BE2C (cell line): ENCODE data around the gene GABPB1.
"Not testable (repeated sequence)": the region's sequence is repeated elsewhere in the genome, so short reads cannot be mapped to it uniquely, and the experiment has no call there.

Experiments
- DNase-seq: peaks from one replicate; pipeline ENCODE4 v3.0.0-alpha.2; 2020
- H3K27me3 ChIP-seq: fragments of 250-450 bp; sonication (Bioruptor Pico); 2 replicates; pipeline ENCODE4 v1.5.1; 2020; ENCODE audit warnings: mild to moderate bottlenecking
- H3K36me3 ChIP-seq: fragments of 250-450 bp; sonication (Bioruptor Pico); 2 replicates; pipeline ENCODE4 v1.5.1; 2020; ENCODE audit warnings: mild to moderate bottlenecking
- H3K4me1 ChIP-seq: fragments of 250-450 bp; sonication (Bioruptor Pico); 2 replicates; pipeline ENCODE4 v1.5.1; 2020
- H3K4me3 ChIP-seq: 2 replicates; pipeline ENCODE4 v1.5.1; 2011; ENCODE audit warnings: low read depth, low read length
- H3K9me3 ChIP-seq: fragments of 250-450 bp; sonication (Bioruptor Pico); 2 replicates; pipeline ENCODE4 v1.5.1; 2020
- TF ChIP-seq, protein P1 (sequence below): IDR thresholded peaks from 2 replicates; pipeline ENCODE4 v1.5.1; 2012; ENCODE audit warnings: mild to moderate bottlenecking, low read depth, low read length

Gene GABPB1

DNA sequence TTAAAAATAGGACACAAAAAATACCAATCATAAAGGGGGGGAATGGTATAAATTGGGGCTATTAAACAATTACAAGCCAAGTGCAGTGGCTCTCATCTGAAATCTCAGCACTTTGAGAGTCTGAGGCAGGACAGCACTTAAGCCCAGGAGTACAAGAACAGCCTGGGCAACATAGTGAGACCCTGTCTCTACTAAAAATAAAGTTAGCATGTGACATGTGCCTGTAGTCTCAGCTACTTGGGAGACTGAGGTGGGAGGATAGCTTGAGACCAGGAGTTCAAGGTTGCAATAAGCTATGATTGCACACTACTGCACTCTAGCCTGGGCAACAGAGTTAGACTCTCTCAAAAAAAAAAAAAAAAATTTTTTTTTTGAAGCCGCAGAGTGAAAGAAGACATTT is 23.8 kb upstream of the GABPB1 start:
- TF ChIP-seq, protein P1, sequence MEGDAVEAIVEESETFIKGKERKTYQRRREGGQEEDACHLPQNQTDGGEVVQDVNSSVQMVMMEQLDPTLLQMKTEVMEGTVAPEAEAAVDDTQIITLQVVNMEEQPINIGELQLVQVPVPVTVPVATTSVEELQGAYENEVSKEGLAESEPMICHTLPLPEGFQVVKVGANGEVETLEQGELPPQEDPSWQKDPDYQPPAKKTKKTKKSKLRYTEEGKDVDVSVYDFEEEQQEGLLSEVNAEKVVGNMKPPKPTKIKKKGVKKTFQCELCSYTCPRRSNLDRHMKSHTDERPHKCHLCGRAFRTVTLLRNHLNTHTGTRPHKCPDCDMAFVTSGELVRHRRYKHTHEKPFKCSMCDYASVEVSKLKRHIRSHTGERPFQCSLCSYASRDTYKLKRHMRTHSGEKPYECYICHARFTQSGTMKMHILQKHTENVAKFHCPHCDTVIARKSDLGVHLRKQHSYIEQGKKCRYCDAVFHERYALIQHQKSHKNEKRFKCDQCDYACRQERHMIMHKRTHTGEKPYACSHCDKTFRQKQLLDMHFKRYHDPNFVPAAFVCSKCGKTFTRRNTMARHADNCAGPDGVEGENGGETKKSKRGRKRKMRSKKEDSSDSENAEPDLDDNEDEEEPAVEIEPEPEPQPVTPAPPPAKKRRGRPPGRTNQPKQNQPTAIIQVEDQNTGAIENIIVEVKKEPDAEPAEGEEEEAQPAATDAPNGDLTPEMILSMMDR, result no peak
- no peaks in the 10 kb centered on the region for H3K4me1 ChIP-seq
- H3K36me3 ChIP-seq, result no peaks in the 10 kb centered on the region
- no peak overlapping the region for H3K4me3 ChIP-seq
- no peak for DNase-seq
- no peaks in the 10 kb centered on the region for H3K27me3 ChIP-seq
- no peaks in the 10 kb centered on the region for H3K9me3 ChIP-seq

DNA sequence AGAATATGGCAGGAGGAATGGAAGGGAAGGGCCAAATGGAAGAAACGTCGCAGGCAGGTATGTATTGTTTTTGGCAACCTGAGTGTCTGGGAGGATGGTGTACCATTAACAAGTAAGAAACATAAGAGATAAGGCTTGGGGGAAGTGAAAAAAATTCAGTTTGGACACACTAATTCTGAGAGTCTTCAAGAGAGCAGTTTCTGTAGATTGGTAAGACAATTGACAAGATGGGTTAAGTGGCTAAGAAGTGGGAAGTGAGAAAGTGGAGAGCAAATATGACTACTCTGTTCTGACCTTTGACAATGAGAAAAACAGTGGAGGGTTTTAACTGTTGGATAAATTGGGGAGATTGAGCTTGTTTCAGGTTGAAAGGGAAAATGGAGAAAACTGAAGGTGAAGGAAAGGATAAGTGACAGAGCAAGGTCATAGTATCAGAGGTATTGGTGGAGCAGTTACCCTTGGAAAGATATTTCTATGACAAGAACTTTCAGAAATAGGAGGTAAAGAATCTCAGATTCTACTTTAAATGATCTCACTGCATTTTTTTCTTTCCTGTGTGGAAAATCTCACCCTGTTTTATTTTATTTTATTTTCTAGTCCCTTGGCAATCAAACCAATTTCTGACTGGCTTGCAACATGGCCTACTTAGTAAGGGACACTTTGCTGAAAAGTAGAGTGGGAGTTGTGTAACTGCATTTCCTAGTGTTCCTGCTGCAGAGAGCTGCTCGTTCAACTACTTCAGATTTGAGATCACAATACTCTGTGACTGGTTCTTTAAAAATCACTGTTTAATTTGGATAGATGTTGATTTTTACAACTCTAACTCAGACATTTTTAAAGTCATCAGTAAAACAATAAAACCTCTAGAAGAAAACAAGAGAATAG is 23.1 kb upstream of the GABPB1 start:
- Histone ChIP-seq H3K27me3 (no peaks in the 10 kb centered on the region), H3K36me3 (no peaks in the 10 kb centered on the region), H3K4me1 (no peaks in the 10 kb centered on the region), H3K9me3 (no peaks in the 10 kb centered on the region), H3K4me3 (no peak overlapping the region)
- DNase-seq, result no peak
- TF ChIP-seq, protein P1, result no peak

DNA sequence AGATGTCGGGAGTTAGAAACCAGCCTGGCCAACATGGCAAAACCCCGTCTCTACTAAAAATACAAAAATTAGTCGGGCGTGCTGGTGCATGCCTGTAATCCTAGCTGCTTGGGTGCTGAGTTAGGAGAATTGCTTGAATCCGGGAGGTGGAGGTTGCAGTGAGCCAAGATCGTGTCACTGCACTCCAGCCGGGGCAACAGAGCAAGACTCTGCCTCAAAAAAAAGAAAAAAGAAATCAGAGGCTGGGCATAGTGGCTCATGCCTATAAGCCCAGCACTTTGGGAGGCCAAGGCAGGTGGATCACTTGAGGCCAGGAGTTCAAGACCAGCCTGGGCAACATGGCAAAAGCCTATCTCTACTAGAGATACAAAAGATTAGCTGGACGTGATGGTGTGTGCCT is 14.6 kb upstream of the GABPB1 start:
- H3K4me1 ChIP-seq, H3K4me3 ChIP-seq, H3K27me3 ChIP-seq, H3K36me3 ChIP-seq, DNase-seq, H3K9me3 ChIP-seq: not testable (repeated sequence)

DNA sequence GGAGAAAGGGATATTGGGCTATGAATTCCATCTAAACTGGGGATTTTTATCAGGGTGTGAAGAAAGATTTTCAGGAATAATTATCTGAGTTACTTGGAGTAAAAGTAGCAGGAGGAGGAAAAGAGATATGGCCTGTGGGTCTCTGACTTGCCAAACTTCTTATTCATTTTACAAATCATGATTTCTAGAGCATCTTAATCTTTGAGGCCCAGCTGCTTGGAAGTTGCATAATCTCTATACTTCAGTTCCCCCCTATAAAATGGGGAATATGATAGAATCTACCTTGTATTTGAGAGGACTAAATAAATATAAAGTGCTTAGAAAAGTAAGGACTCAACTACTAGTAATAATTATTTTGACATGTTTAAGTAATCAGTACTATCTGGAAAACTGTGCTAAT is 11.0 kb upstream of the GABPB1 start:
- H3K4me1 ChIP-seq, result no peaks in the 10 kb centered on the region
- TF ChIP-seq, protein P1, result no peak
- H3K4me3 ChIP-seq, result no peak overlapping the region
- no peak for DNase-seq
- H3K36me3 ChIP-seq, result peaks cover 31% of the 10 kb centered on the region
- H3K9me3 ChIP-seq, result no peaks in the 10 kb centered on the region
- H3K27me3 ChIP-seq, result no peaks in the 10 kb centered on the region

DNA sequence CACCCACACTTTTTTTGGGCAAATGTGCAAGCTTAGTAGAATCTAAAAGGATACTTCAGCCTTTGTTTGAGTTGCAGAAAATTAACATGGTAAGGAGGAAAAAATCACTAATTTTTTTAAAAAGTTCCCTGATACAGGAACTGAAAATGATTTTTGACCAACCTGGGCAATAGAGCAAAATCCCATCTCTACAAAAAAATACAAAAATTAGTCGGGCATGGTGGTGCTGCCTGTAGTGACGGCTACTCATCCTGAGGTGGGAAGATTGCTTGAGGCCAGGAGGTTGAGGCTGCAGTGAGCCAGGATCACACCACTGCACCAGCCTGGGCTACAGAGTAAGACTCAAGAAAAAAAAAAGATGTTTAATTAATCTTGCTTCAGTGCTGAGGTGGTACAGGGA is 10.6 kb upstream of the GABPB1 start:
- DNase-seq, result no peak
- TF ChIP-seq, protein P1, result no peak
- Histone ChIP-seq H3K27me3 (no peaks in the 10 kb centered on the region), H3K36me3 (peaks cover 32% of the 10 kb centered on the region), H3K4me3 (no peak overlapping the region), H3K4me1 (no peaks in the 10 kb centered on the region), H3K9me3 (no peaks in the 10 kb centered on the region)

DNA sequence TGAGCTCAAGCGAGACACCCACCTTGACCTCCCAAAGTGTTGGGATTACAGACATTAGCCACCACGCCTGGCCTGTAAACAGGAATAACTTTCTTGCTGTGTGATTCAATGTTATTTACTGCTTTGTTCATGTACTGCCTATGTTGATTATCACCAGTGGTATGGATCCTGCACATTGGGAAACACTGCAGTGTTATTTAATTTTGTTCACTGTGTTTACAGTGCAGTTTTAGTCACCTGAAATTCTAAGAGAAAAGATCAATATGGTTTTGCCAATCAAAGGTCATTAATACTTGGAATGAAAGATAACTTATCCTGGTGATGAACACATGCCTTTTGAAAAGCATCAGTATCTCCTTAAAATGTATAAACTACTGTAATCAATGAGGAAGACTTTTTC is 8.6 kb upstream of the GABPB1 start:
- Histone ChIP-seq H3K27me3 (no peaks in the 10 kb centered on the region), H3K9me3 (no peaks in the 10 kb centered on the region), H3K36me3 (peaks cover 47% of the 10 kb centered on the region), H3K4me3 (no peak overlapping the region), H3K4me1 (no peaks in the 10 kb centered on the region)
- TF ChIP-seq, protein P1, result no peak
- no peak for DNase-seq
